HL-60 (cell line): Measurements from ENCODE around the gene HTT-AS.

Experiments used
- DNase-seq, 2 experiments: peaks; one replicate each; pipeline ENCODE4 v3.0.0-alpha.2; 2010 to 2020; ENCODE audit warnings: low read depth in 1 of 2, low spot score in 1 of 2
- H3K27ac ChIP-seq: fragments of 250-450 bp; sonication (Bioruptor Pico); replicated peaks from 2 replicates; pipeline ENCODE4 v1.5.1; 2020; ENCODE audit warnings: mild to moderate bottlenecking, moderate library complexity
- H3K27me3 ChIP-seq: fragments of 250-450 bp; sonication (Bioruptor Pico); 2 replicates; pipeline ENCODE4 v1.5.1; 2021; ENCODE audit warnings: mild to moderate bottlenecking, moderate library complexity; ENCODE audit not compliant: insufficient read depth, poor library complexity, severe bottlenecking
- H3K4me3 ChIP-seq: replicated peaks from 2 replicates; pipeline ENCODE4 v1.5.1; 2011; ENCODE audit warnings: mild to moderate bottlenecking, control low read depth, low read length; ENCODE audit not compliant: insufficient read depth
- GABPA ChIP-seq: IDR thresholded peaks from 2 replicates; pipeline ENCODE4 v1.6.1; 2012; ENCODE audit warnings: low read depth
- POLR2AphosphoS5 ChIP-seq: IDR thresholded peaks from 2 replicates; pipeline ENCODE4 v1.6.1; 2012; ENCODE audit warnings: low read depth
- SPI1 ChIP-seq: IDR thresholded peaks from 2 replicates; pipeline ENCODE4 v1.6.1; 2012; ENCODE audit warnings: low read depth, mild to moderate bottlenecking, borderline replicate concordance
- long read RNA-seq: library from polyadenylated mRNA; unstranded; transcript quantifications from one replicate; pipeline ENCODE4 v2.0.0, GENCODE V29; 2020
- TF ChIP-seq, protein P1 (sequence below): IDR thresholded peaks from one replicate; pipeline ENCODE4 v1.5.1; 2011; ENCODE audit warnings: low read length, control low read depth, inconsistent platforms; ENCODE audit not compliant: insufficient read depth
- TF ChIP-seq, protein P2 (sequence below): IDR thresholded peaks from 2 replicates; pipeline ENCODE4 v1.6.1; 2012; ENCODE audit warnings: low read depth; ENCODE audit not compliant: insufficient replicate concordance

The HTT-AS gene
- long read RNA-seq: 0 reads

DNA sequence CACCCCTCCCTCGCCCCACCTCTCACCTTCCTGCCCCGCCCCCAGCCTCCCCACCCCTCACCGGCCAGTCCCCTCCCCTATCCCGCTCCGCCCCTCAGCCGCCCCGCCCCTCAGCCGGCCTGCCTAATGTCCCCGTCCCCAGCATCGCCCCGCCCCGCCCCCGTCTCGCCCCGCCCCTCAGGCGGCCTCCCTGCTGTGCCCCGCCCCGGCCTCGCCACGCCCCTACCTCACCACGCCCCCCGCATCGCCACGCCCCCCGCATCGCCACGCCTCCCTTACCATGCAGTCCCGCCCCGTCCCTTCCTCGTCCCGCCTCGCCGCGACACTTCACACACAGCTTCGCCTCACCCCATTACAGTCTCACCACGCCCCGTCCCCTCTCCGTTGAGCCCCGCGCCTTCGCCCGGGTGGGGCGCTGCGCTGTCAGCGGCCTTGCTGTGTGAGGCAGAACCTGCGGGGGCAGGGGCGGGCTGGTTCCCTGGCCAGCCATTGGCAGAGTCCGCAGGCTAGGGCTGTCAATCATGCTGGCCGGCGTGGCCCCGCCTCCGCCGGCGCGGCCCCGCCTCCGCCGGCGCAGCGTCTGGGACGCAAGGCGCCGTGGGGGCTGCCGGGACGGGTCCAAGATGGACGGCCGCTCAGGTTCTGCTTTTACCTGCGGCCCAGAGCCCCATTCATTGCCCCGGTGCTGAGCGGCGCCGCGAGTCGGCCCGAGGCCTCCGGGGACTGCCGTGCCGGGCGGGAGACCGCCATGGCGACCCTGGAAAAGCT lies at the start of gene HTT-AS, which contains the start of gene HTT:
TSS of gene HTT-AS (minus strand) at position 461 of the 768 bp plus-strand sequence.
TSS of gene HTT (plus strand) at position 604 of the 768 bp plus-strand sequence. CDS start at position 749, 145 bp downstream.
- peak within 1 kb of the TSS; percentile 97 for H3K4me3 ChIP-seq
- DNase-seq: peak; percentile 81 to 94
- H3K27me3 ChIP-seq: no peaks in the 10 kb centered on the region
- no peak for TF ChIP-seq GABPA
- TF ChIP-seq POLR2AphosphoS5: peak; percentile 67; the same call in 1 of the 2 replicates
- H3K27ac ChIP-seq: peak within 1 kb of the TSS; percentile 69

DNA sequence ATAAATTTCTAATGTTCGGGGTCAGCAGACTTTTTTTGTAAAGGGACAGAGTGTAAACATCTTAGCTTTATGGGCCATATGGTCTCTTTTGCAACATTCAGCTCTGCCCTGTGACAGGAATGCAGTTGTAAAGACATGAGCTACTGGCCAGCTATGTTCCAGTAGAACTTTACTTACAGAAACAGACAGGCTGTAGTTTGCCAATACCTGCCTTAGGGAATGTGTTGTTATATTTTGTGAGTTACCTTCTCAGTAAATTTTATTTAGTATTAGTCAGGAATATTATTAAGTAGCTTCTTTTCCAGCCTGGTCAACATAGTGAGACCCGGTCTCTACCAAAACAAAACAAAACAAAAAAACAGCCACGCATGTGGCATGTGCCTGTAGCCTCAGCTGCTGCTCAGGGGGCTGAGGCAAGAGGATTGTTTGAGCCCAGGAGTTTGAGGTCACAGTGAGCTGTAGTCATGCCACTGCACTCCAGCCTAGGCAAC lies 48.9 kb upstream of the HTT-AS start:
- DNase-seq: peak in 1 of 2 experiments; percentile 16

DNA sequence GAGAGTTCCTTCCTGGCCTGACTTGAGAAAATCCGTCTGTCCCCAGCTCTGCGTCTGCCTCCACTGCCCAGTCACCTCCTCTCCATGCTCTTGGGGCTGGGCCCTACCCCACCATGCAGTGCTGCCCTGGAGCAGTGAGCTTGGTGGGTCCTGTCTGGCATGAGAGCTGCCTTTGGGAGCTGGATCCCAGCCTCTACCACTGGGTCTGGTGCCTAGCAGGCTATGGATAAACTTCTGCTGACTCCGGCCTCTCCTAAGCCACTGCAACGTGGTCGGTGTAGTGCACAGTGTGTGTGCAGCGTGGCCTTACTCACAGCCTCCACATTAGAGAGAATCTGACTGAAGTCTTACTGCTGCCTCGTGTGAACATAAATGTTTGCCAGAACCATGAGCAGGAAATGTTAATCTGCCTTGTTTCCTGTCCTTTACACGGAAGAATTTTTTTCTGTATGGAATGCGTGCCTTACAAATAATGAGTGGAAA lies 47.8 kb upstream of the HTT-AS start:
- H3K27me3 ChIP-seq: no peaks in the 10 kb centered on the region
- DNase-seq: no peak
- TF ChIP-seq, protein P1, sequence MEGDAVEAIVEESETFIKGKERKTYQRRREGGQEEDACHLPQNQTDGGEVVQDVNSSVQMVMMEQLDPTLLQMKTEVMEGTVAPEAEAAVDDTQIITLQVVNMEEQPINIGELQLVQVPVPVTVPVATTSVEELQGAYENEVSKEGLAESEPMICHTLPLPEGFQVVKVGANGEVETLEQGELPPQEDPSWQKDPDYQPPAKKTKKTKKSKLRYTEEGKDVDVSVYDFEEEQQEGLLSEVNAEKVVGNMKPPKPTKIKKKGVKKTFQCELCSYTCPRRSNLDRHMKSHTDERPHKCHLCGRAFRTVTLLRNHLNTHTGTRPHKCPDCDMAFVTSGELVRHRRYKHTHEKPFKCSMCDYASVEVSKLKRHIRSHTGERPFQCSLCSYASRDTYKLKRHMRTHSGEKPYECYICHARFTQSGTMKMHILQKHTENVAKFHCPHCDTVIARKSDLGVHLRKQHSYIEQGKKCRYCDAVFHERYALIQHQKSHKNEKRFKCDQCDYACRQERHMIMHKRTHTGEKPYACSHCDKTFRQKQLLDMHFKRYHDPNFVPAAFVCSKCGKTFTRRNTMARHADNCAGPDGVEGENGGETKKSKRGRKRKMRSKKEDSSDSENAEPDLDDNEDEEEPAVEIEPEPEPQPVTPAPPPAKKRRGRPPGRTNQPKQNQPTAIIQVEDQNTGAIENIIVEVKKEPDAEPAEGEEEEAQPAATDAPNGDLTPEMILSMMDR: no peak
- TF ChIP-seq GABPA (no peak), SPI1 (no peak), POLR2AphosphoS5 (no peak)
- TF ChIP-seq, protein P2, sequence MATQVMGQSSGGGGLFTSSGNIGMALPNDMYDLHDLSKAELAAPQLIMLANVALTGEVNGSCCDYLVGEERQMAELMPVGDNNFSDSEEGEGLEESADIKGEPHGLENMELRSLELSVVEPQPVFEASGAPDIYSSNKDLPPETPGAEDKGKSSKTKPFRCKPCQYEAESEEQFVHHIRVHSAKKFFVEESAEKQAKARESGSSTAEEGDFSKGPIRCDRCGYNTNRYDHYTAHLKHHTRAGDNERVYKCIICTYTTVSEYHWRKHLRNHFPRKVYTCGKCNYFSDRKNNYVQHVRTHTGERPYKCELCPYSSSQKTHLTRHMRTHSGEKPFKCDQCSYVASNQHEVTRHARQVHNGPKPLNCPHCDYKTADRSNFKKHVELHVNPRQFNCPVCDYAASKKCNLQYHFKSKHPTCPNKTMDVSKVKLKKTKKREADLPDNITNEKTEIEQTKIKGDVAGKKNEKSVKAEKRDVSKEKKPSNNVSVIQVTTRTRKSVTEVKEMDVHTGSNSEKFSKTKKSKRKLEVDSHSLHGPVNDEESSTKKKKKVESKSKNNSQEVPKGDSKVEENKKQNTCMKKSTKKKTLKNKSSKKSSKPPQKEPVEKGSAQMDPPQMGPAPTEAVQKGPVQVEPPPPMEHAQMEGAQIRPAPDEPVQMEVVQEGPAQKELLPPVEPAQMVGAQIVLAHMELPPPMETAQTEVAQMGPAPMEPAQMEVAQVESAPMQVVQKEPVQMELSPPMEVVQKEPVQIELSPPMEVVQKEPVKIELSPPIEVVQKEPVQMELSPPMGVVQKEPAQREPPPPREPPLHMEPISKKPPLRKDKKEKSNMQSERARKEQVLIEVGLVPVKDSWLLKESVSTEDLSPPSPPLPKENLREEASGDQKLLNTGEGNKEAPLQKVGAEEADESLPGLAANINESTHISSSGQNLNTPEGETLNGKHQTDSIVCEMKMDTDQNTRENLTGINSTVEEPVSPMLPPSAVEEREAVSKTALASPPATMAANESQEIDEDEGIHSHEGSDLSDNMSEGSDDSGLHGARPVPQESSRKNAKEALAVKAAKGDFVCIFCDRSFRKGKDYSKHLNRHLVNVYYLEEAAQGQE: no peak
- no peak overlapping the region for H3K4me3 ChIP-seq
- peak overlapping the region; percentile 63 for H3K27ac ChIP-seq

More for the DNA sequence above, 48.9 kb upstream of the HTT-AS start:
- H3K27me3 ChIP-seq: no peaks in the 10 kb centered on the region
- H3K4me3 ChIP-seq: no peak overlapping the region
- peak overlapping the region; percentile 63 for H3K27ac ChIP-seq
- TF ChIP-seq POLR2AphosphoS5: no peak
- TF ChIP-seq, protein P1: no peak
- TF ChIP-seq, protein P2: no peak
- TF ChIP-seq GABPA: no peak
- TF ChIP-seq SPI1: no peak

DNA sequence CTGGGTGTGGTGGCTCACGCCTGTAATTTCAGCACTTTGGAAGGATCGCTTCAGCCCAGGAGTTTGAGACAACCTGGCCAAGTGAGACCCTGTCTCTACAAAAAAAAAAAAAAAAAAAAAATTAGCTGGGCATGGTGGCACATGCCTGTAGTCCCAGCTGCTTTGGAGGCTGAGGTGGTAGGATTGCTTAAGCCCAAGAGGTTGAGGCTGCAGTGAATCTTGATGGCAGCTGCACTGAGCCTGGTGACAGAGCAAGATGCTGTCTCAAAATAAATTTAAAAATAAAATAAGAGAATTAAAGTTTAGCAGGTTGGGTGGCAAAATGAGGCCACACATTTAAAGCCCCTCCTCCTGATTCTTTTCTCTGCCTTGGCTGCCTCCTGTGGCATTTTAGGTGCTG lies 47.3 kb upstream of the HTT-AS start:
- Histone ChIP-seq H3K27me3 (no peaks in the 10 kb centered on the region), H3K27ac (peak overlapping the region; percentile 63), H3K4me3 (no peak overlapping the region)
- no peak for TF ChIP-seq POLR2AphosphoS5
- no peak for TF ChIP-seq GABPA
- no peak for TF ChIP-seq SPI1
- TF ChIP-seq, protein P1: no peak
- TF ChIP-seq, protein P2: no peak
- peak in 1 of 2 experiments; percentile 18 for DNase-seq
